ENCODE measurements around the gene GGT5.
"Not testable (repeated sequence)": the region's sequence is repeated elsewhere in the genome, so short reads cannot be mapped to it uniquely, and the experiment has no call there.

Gene GGT5

GRCh38 chr22:24263479-24263878, 18.6 kb upstream of the GGT5 start:
- DNase-seq (ENCODE audit: low read depth) = not testable (repeated sequence)

- not testable (repeated sequence) for DNase-seq (ENCODE audit: low read depth)
Observed at GRCh38 chr22:24262185-24262749, 17.4 kb upstream of the GGT5 start.

GRCh38 chr22:24259459-24259858, 14.6 kb upstream of the GGT5 start:
- DNase-seq (ENCODE audit: low read depth) = peak; percentile 64

GRCh38 chr22:24256736-24257135, 11.9 kb upstream of the GGT5 start:
- not testable (repeated sequence) for DNase-seq (ENCODE audit: low read depth)

- not testable (repeated sequence) for DNase-seq (ENCODE audit: low read depth)
Observed at GRCh38 chr22:24256136-24256535, 11.3 kb upstream of the GGT5 start.

GRCh38 chr22:24253126-24253525, 8.2 kb upstream of the GGT5 start:
- DNase-seq (ENCODE audit: low read depth) = not testable (repeated sequence)

GRCh38 chr22:24251286-24251685, 6.4 kb upstream of the GGT5 start:
- not testable (repeated sequence) for DNase-seq (ENCODE audit: low read depth)

- not testable (repeated sequence) for DNase-seq (ENCODE audit: low read depth)
Observed at GRCh38 chr22:24249413-24249812, 4.5 kb upstream of the GGT5 start.

GRCh38 chr22:24248611-24249010, 3.7 kb upstream of the GGT5 start:
- DNase-seq (ENCODE audit: low read depth) = not testable (repeated sequence)

- peak; percentile 32 for DNase-seq (ENCODE audit: low read depth)
Observed at GRCh38 chr22:24247564-24248344, 2.9 kb upstream of the GGT5 start.

- DNase-seq (ENCODE audit: low read depth) = no peak
Observed at GRCh38 chr22:24247011-24247507, 2.2 kb upstream of the GGT5 start.

GRCh38 chr22:24245584-24246561, 991 bp upstream of the GGT5 start:
- not testable (repeated sequence) for DNase-seq (ENCODE audit: low read depth)

GRCh38 chr22:24244144-24244787, 616 bp downstream of the GGT5 start:
- DNase-seq (ENCODE audit: low read depth) = no peak

- DNase-seq (ENCODE audit: low read depth) = not testable (repeated sequence)
Observed at GRCh38 chr22:24243417-24243816, 1.5 kb downstream of the GGT5 start.

- DNase-seq (ENCODE audit: low read depth) = not testable (repeated sequence)
Observed at GRCh38 chr22:24240985-24241692, 3.7 kb downstream of the GGT5 start.

- DNase-seq (ENCODE audit: low read depth) = no peak
Observed at GRCh38 chr22:24240381-24240780, 4.5 kb downstream of the GGT5 start.

- DNase-seq (ENCODE audit: low read depth) = not testable (repeated sequence)
Observed at GRCh38 chr22:24238101-24238694, 6.7 kb downstream of the GGT5 start.

GRCh38 chr22:24236656-24237055, 8.2 kb downstream of the GGT5 start:
- no peak for DNase-seq (ENCODE audit: low read depth)

- DNase-seq (ENCODE audit: low read depth) = no peak
Observed at GRCh38 chr22:24235315-24235714, 9.6 kb downstream of the GGT5 start.

GRCh38 chr22:24233816-24234215, 11.1 kb downstream of the GGT5 start:
- DNase-seq (ENCODE audit: low read depth) = no peak

GRCh38 chr22:24233235-24233634, 11.6 kb downstream of the GGT5 start:
- no peak for DNase-seq (ENCODE audit: low read depth)
